H9 (cell line): ENCODE measurements around the gene OCSTAMP. TPM values are rescaled to one million over a fixed set of nuclear protein-coding genes. Genes with fewer than 3 reads are reported as not detected.

Experiments
- DNase-seq: peaks from one replicate; pipeline ENCODE4 v3.0.0-alpha.2; 2017
- H2AFZ ChIP-seq: one replicate; pipeline ENCODE4 v1.6.1; 2013; ENCODE audit warnings: mild to moderate bottlenecking, low read length, control low read depth, moderate library complexity
- H2AK5ac ChIP-seq: 2 replicates; pipeline ENCODE4 v1.6.1; 2013; ENCODE audit warnings: low read length, control low read depth, mixed read lengths; ENCODE audit not compliant: insufficient read length
- H2BK120ac ChIP-seq: one replicate; pipeline ENCODE4 v1.6.1; 2013; ENCODE audit warnings: low read depth, mild to moderate bottlenecking, low read length, control low read depth, inconsistent platforms; ENCODE audit not compliant: poor library complexity, severe bottlenecking
- H2BK12ac ChIP-seq: 2 replicates; pipeline ENCODE4 v1.6.1; 2013; ENCODE audit warnings: low read length, control low read depth, mixed read lengths, low read depth; ENCODE audit not compliant: insufficient read length
- H2BK15ac ChIP-seq: 2 replicates; pipeline ENCODE4 v1.6.1; 2013; ENCODE audit warnings: low read depth, low read length, control low read depth
- H2BK20ac ChIP-seq: one replicate; pipeline ENCODE4 v1.6.1; 2013; ENCODE audit warnings: low read depth, mild to moderate bottlenecking, low read length, control low read depth, inconsistent platforms; ENCODE audit not compliant: poor library complexity, severe bottlenecking
- H2BK5ac ChIP-seq: 2 replicates; pipeline ENCODE4 v1.6.1; 2013; ENCODE audit warnings: low read length, control low read depth, mixed read lengths; ENCODE audit not compliant: insufficient read length
- H3K14ac ChIP-seq: 2 replicates; pipeline ENCODE4 v1.6.1; 2013; ENCODE audit warnings: low read length, control low read depth; ENCODE audit not compliant: insufficient read depth
- H3K18ac ChIP-seq: 2 replicates; pipeline ENCODE4 v1.6.1; 2013; ENCODE audit warnings: low read depth, mild to moderate bottlenecking, mixed read lengths, low read length, control low read depth; ENCODE audit not compliant: insufficient read length
- H3K23ac ChIP-seq: 2 replicates; pipeline ENCODE4 v1.6.1; 2013; ENCODE audit warnings: low read length, control low read depth, mixed read lengths, low read depth; ENCODE audit not compliant: insufficient read length
- H3K23me2 ChIP-seq: 2 replicates; pipeline ENCODE4 v1.6.1; 2013; ENCODE audit warnings: low read depth, mild to moderate bottlenecking, mixed read lengths, low read length, control low read depth; ENCODE audit not compliant: insufficient read length, poor library complexity, severe bottlenecking
- H3K27ac ChIP-seq: 2 replicates; pipeline ENCODE4 v1.5.1; 2013; ENCODE audit warnings: low read length, control low read depth, mixed read lengths, low read depth; ENCODE audit not compliant: insufficient read length
- H3K27me3 ChIP-seq: 2 replicates; pipeline ENCODE4 v1.6.1; 2013; ENCODE audit warnings: low read length, control low read depth, inconsistent platforms; ENCODE audit not compliant: insufficient read depth
- H3K4ac ChIP-seq: 2 replicates; pipeline ENCODE4 v1.6.1; 2013; ENCODE audit warnings: low read depth, mild to moderate bottlenecking, control low read depth, inconsistent platforms, low read length, moderate library complexity
- H3K4me1 ChIP-seq: 2 replicates; pipeline ENCODE4 v1.6.1; 2013; ENCODE audit warnings: low read length, control low read depth, inconsistent platforms; ENCODE audit not compliant: insufficient read depth
- H3K4me2 ChIP-seq: 2 replicates; pipeline ENCODE4 v1.6.1; 2013; ENCODE audit warnings: low read length, control low read depth, mixed read lengths; ENCODE audit not compliant: insufficient read length, insufficient read depth
- H3K56ac ChIP-seq: 2 replicates; pipeline ENCODE4 v1.6.1; 2013; ENCODE audit warnings: low read depth, mild to moderate bottlenecking, mixed read lengths, low read length, control low read depth; ENCODE audit not compliant: insufficient read length
- H3K79me1 ChIP-seq: 2 replicates; pipeline ENCODE4 v1.6.1; 2013; ENCODE audit warnings: low read depth, mild to moderate bottlenecking, moderate library complexity, low read length, control low read depth, inconsistent platforms; ENCODE audit not compliant: insufficient read depth, poor library complexity, severe bottlenecking
- H3K79me2 ChIP-seq: 2 replicates; pipeline ENCODE4 v1.6.1; 2013; ENCODE audit warnings: low read length, control low read depth, inconsistent platforms; ENCODE audit not compliant: insufficient read depth
- H3K9ac ChIP-seq: 2 replicates; pipeline ENCODE4 v1.6.1; 2013; ENCODE audit warnings: low read length, control low read depth, mixed read lengths; ENCODE audit not compliant: insufficient read length; ENCODE audit errors: extremely low read depth
- H3K9me3 ChIP-seq: one replicate; pipeline ENCODE4 v1.6.1; 2013; ENCODE audit warnings: low read depth, low read length, inconsistent platforms; ENCODE audit not compliant: control insufficient read depth
- H3T11ph ChIP-seq: one replicate; pipeline ENCODE4 v1.6.1; 2013; ENCODE audit warnings: mild to moderate bottlenecking, low read length, control low read depth, inconsistent platforms
- H4K20me1 ChIP-seq: one replicate; pipeline ENCODE4 v1.6.1; 2013; ENCODE audit not compliant: control insufficient read depth, insufficient read length, insufficient read depth
- H4K5ac ChIP-seq: 2 replicates; pipeline ENCODE4 v1.6.1; 2013; ENCODE audit warnings: low read depth, mild to moderate bottlenecking, mixed read lengths, low read length, control low read depth; ENCODE audit not compliant: insufficient read length
- H4K8ac ChIP-seq: replicated peaks from 2 replicates; pipeline ENCODE4 v1.6.1; 2013; ENCODE audit warnings: low read length, control low read depth, mixed read lengths, low read depth; ENCODE audit not compliant: insufficient read length
- H4K91ac ChIP-seq: 2 replicates; pipeline ENCODE4 v1.6.1; 2013; ENCODE audit warnings: low read depth, mild to moderate bottlenecking, moderate library complexity, mixed read lengths, low read length, control low read depth; ENCODE audit not compliant: insufficient read length
- H3K27ac Mint-ChIP-seq, 3 experiments: 2 replicates in 2 of 3; 3 replicates in 1 of 3; pipeline ENCODE4 v1.8.0; 2020 to 2021; ENCODE audit warnings: mixed read lengths in 3 of 3, mild to moderate bottlenecking in 1 of 3, moderate library complexity in 1 of 3
- H3K27me3 Mint-ChIP-seq: 2 replicates; pipeline ENCODE4 v1.8.0; 2021; ENCODE audit warnings: low read depth, mild to moderate bottlenecking, moderate library complexity, mixed read lengths
- H3K36me3 Mint-ChIP-seq, 3 experiments: 2 replicates in 2 of 3; 3 replicates in 1 of 3; pipeline ENCODE4 v1.8.0; 2020 to 2021; ENCODE audit warnings: low read depth in 3 of 3, mixed read lengths in 3 of 3; ENCODE audit not compliant: insufficient read depth in 1 of 3
- H3K4me1 Mint-ChIP-seq, 2 experiments: 2 replicates each; pipeline ENCODE4 v1.8.0; 2020; ENCODE audit warnings: mixed read lengths in 2 of 2
- H3K4me3 Mint-ChIP-seq, 2 experiments: 2 replicates in 1 of 2; 3 replicates in 1 of 2; pipeline ENCODE4 v1.8.0; 2020 to 2021; ENCODE audit warnings: mild to moderate bottlenecking in 2 of 2, mixed read lengths in 2 of 2, moderate library complexity in 1 of 2
- H3K9me3 Mint-ChIP-seq, 2 experiments: 2 replicates in 1 of 2; 3 replicates in 1 of 2; pipeline ENCODE4 v1.8.0; 2020; ENCODE audit warnings: mild to moderate bottlenecking in 2 of 2, mixed read lengths in 2 of 2, moderate library complexity in 1 of 2
- CTCF ChIP-seq: fragments of 200-600 bp; sonication (generic); conservative IDR thresholded peaks from 3 replicates; pipeline ENCODE4 v1.8.0; 2021; ENCODE audit warnings: antibody characterized with exemption, mild to moderate bottlenecking
- WGBS: extraction: QIAGEN DNeasy Blood & Tissue Kit; methylation state at CpG from one replicate; pipeline ENCODE4 v1.1.7; 2013; ENCODE audit warnings: missing lambda C conversion rate, low lambda C conversion rate, mixed read lengths; ENCODE audit not compliant: insufficient read length; ENCODE audit errors: extremely low coverage; 5-methylcytosine and 5-hydroxymethylcytosine counted together
- total RNA-seq: library from RNA; stranded (reverse); gene quantifications from 2 replicates; pipeline ENCODE4 v1.2.1, GENCODE V29; 2021

The OCSTAMP gene
- total RNA-seq, 1 experiment from 2014 or later = not detected

DNA sequence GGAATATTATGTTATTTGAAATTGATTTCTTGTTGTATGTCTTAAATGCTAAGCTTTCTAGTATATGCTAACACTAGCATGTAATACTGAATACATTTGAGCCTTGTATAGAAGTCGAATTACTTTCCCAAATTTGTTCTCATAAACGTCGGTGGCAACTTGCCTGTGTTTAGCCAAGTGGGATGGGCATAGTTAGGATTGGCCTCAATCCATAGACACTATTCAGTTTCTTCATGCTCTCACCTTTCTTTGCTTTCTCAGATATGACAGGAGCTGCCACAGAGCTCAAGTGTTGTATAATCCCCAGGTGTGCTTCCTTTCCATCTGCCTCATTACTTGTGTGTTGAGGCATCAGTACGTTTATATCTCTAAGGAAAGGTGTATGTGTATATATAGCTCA, 56.4 kb downstream of the OCSTAMP start:
- Mint-ChIP-seq H3K27me3 (peaks cover 2% of the 10 kb centered on the region), H3K4me3 (no peak overlapping the region), H3K4me1 (no peaks in the 10 kb centered on the region), H3K36me3 (peaks cover 25 to 27% (median 26%) of the 10 kb centered on the region in 3 experiments), H3K27ac (no peak overlapping the region), H3K9me3 (peaks cover 11 to 19% of the 10 kb centered on the region in 2 experiments)
- no peak overlapping the region for H3K9ac ChIP-seq
- TF ChIP-seq CTCF = no peak
- no peak overlapping the region for H2BK5ac ChIP-seq
- H3K56ac ChIP-seq = no peak overlapping the region
- no CpG with 5 or more reads among the region's 4 CpGs for WGBS
- H4K91ac ChIP-seq = no peak overlapping the region
- no peak overlapping the region for H3T11ph ChIP-seq
- no peaks in the 10 kb centered on the region for H3K27me3 ChIP-seq
- no peaks in the 10 kb centered on the region for H4K20me1 ChIP-seq
- no peak overlapping the region for H2BK120ac ChIP-seq
- no peak overlapping the region for H2BK12ac ChIP-seq
- H3K27ac ChIP-seq = no peak overlapping the region
- no peak overlapping the region for H3K4ac ChIP-seq
- no peak overlapping the region for H2AFZ ChIP-seq
- no peaks in the 10 kb centered on the region for H3K4me1 ChIP-seq
- H3K23me2 ChIP-seq = no peaks in the 10 kb centered on the region
- no peak overlapping the region for H3K18ac ChIP-seq
- no peak overlapping the region for H4K8ac ChIP-seq
- no peaks in the 10 kb centered on the region for H3K79me2 ChIP-seq
- no peak overlapping the region for H2BK20ac ChIP-seq
- H3K79me1 ChIP-seq = no peaks in the 10 kb centered on the region
- H4K5ac ChIP-seq = no peak overlapping the region
- no peak overlapping the region for H2BK15ac ChIP-seq
- no peak overlapping the region for H3K23ac ChIP-seq
- no peak overlapping the region for H3K4me2 ChIP-seq
- peaks cover 13% of the 10 kb centered on the region for H3K9me3 ChIP-seq
- no peak overlapping the region for H3K14ac ChIP-seq
- H2AK5ac ChIP-seq = no peak overlapping the region
- no peak for DNase-seq
